IMR-90 (cell line): Measurements from ENCODE around the gene SPTB. TPM values are rescaled to one million over a fixed set of nuclear protein-coding genes. Genes with fewer than 3 reads are reported as not detected.

Source experiments
- ATAC-seq: fragments of 200-7000 bp; cut with Tn5 transposase; 2 replicates; pipeline ENCODE4 v1.9.1; 2020; ENCODE audit warnings: low read depth, mild to moderate bottlenecking, moderate library complexity
- BruUV-seq: library from RNA; stranded (reverse); fragments of 400-500 nt; replicated peaks from 2 replicates; lab custom pipeline; 2021; lab: Mats Ljungman, UMichigan
- CTCF ChIA-PET: fragments of 300-600 bp; formaldehyde crosslinking; extraction: SDS; loops from one replicate; lab custom pipeline; 2021; ENCODE audit warnings: antibody characterized with exemption; lab: Yijun Ruan, JAX
- POLR2A ChIA-PET: fragments of 300-600 bp; sonication (Branson Sonifier 250); formaldehyde crosslinking; loops from one replicate; lab custom pipeline; 2022; ENCODE audit warnings: antibody characterized with exemption; ENCODE audit not compliant: unreplicated experiment; lab: Charles Lee
- DNase-seq: peaks from one replicate; pipeline ENCODE4 v3.0.0; 2013
- H2AFZ ChIP-seq: replicated peaks from 2 replicates; pipeline ENCODE3; 2013; ENCODE audit warnings: low read length, mild to moderate bottlenecking; ENCODE audit not compliant: poor library complexity
- H2AK5ac ChIP-seq: 2 replicates; pipeline ENCODE4 v1.6.1; 2013; ENCODE audit warnings: low read depth, low read length, inconsistent platforms
- H2AK9ac ChIP-seq: replicated peaks from 2 replicates; pipeline ENCODE3; 2013; ENCODE audit warnings: mild to moderate bottlenecking, low read depth, low read length, moderate library complexity; ENCODE audit not compliant: poor library complexity
- H2BK120ac ChIP-seq: 2 replicates; pipeline ENCODE4 v1.6.1; 2013; ENCODE audit warnings: low read depth, low read length, inconsistent platforms
- H2BK15ac ChIP-seq: 3 replicates; pipeline ENCODE4 v1.6.1; 2013; ENCODE audit warnings: low read depth, low read length, inconsistent platforms
- H2BK20ac ChIP-seq: 2 replicates; pipeline ENCODE4 v1.6.1; 2013; ENCODE audit warnings: low read depth, mild to moderate bottlenecking, inconsistent platforms, low read length, moderate library complexity
- H2BK5ac ChIP-seq: 2 replicates; pipeline ENCODE4 v1.6.1; 2013; ENCODE audit warnings: mild to moderate bottlenecking, low read depth, low read length, inconsistent platforms; ENCODE audit not compliant: poor library complexity, severe bottlenecking
- H3K14ac ChIP-seq: replicated peaks from 2 replicates; pipeline ENCODE4 v1.6.1; 2013; ENCODE audit warnings: low read depth, low read length, inconsistent platforms
- H3K18ac ChIP-seq: 2 replicates; pipeline ENCODE4 v1.6.1; 2013; ENCODE audit warnings: low read depth, low read length, control low read depth
- H3K23ac ChIP-seq: 2 replicates; pipeline ENCODE4 v1.6.1; 2013; ENCODE audit warnings: low read depth, low read length, inconsistent platforms
- H3K27ac ChIP-seq: 2 replicates; pipeline ENCODE4 v1.5.1; 2013; ENCODE audit warnings: mild to moderate bottlenecking, control low read depth, low read length; ENCODE audit not compliant: insufficient read depth
- H3K27me3 ChIP-seq: 2 replicates; pipeline ENCODE4 v1.6.1; 2013; ENCODE audit warnings: low read length; ENCODE audit not compliant: control insufficient read depth, insufficient read depth
- H3K36me3 ChIP-seq: 2 replicates; pipeline ENCODE4 v1.6.1; 2013; ENCODE audit warnings: low read length, mixed read lengths; ENCODE audit not compliant: control insufficient read depth, insufficient read depth
- H3K4ac ChIP-seq: 2 replicates; pipeline ENCODE4 v1.6.1; 2013; ENCODE audit warnings: low read depth, low read length, inconsistent platforms
- H3K4me1 ChIP-seq: 2 replicates; pipeline ENCODE4 v1.6.1; 2013; ENCODE audit warnings: low read length, mixed read lengths; ENCODE audit not compliant: control insufficient read depth, insufficient read depth
- H3K4me2 ChIP-seq: 2 replicates; pipeline ENCODE4 v1.6.1; 2013; ENCODE audit warnings: low read depth, mild to moderate bottlenecking, control low read depth, low read length, moderate library complexity
- H3K4me3 ChIP-seq: 2 replicates; pipeline ENCODE4 v1.5.1; 2013; ENCODE audit warnings: low read depth, mild to moderate bottlenecking, control low read depth, low read length, moderate library complexity; ENCODE audit not compliant: insufficient read depth
- H3K56ac ChIP-seq: 2 replicates; pipeline ENCODE4 v1.6.1; 2013; ENCODE audit warnings: low read length, inconsistent platforms; ENCODE audit not compliant: insufficient read depth; ENCODE audit errors: extremely low read depth
- H3K79me1 ChIP-seq, 2 experiments: 2 replicates each; pipeline ENCODE4 v1.6.1; 2013; ENCODE audit warnings: low read length in 2 of 2, inconsistent platforms in 1 of 2, low read depth in 1 of 2
- H3K9ac ChIP-seq: 2 replicates; pipeline ENCODE4 v1.6.1; 2013; ENCODE audit warnings: low read depth, low read length, control low read depth
- H3K9me1 ChIP-seq: 2 replicates; pipeline ENCODE4 v1.6.1; 2013; ENCODE audit warnings: low read length, inconsistent platforms; ENCODE audit not compliant: insufficient read depth
- H3K9me3 ChIP-seq: 2 replicates; pipeline ENCODE4 v1.6.1; 2013; ENCODE audit warnings: low read length; ENCODE audit not compliant: control insufficient read depth, insufficient read depth
- H4K20me1 ChIP-seq: 2 replicates; pipeline ENCODE4 v1.6.1; 2013; ENCODE audit warnings: low read length, inconsistent platforms; ENCODE audit not compliant: insufficient read depth
- H4K5ac ChIP-seq: 2 replicates; pipeline ENCODE4 v1.6.1; 2013; ENCODE audit warnings: mild to moderate bottlenecking, low read depth, low read length, control low read depth
- H4K8ac ChIP-seq, 2 experiments: 2 replicates each; pipeline ENCODE4 v1.6.1; 2013; ENCODE audit warnings: low read depth in 2 of 2, low read length in 2 of 2, control low read depth in 1 of 2, inconsistent platforms in 1 of 2
- H4K91ac ChIP-seq: 2 replicates; pipeline ENCODE4 v1.6.1; 2013; ENCODE audit warnings: low read depth, low read length, inconsistent platforms; ENCODE audit not compliant: insufficient read depth
- BHLHE40 ChIP-seq: fragments of 150-350 bp; IDR thresholded peaks from 2 replicates; pipeline ENCODE4 v1.6.1; 2016; ENCODE audit warnings: mild to moderate bottlenecking, low read depth, low read length
- CHD1 ChIP-seq: IDR thresholded peaks from 2 replicates; pipeline ENCODE4 v1.6.1; 2012; ENCODE audit warnings: low read depth, low read length, improper control_type of control experiment
- CTCF ChIP-seq: conservative IDR thresholded peaks from 2 replicates; pipeline ENCODE4 v1.5.1; 2012; ENCODE audit warnings: mild to moderate bottlenecking, low read depth, low read length, improper control_type of control experiment
- ELK1 ChIP-seq: fragments of 150-350 bp; IDR thresholded peaks from 2 replicates; pipeline ENCODE4 v1.6.1; 2016; ENCODE audit warnings: low read depth, mild to moderate bottlenecking, low read length, moderate library complexity, borderline replicate concordance
- FOS ChIP-seq: fragments of 150-350 bp; IDR thresholded peaks from 2 replicates; pipeline ENCODE4 v1.6.1; 2016; ENCODE audit warnings: low read depth, low read length
- MAFK ChIP-seq: IDR thresholded peaks from 2 replicates; pipeline ENCODE4 v1.6.1; 2012; ENCODE audit warnings: low read depth, low read length, improper control_type of control experiment
- MAZ ChIP-seq: IDR thresholded peaks from 2 replicates; pipeline ENCODE4 v1.6.1; 2012; ENCODE audit warnings: low read depth, mild to moderate bottlenecking, low read length, improper control_type of control experiment, moderate library complexity, borderline replicate concordance
- MXI1 ChIP-seq: IDR thresholded peaks from 2 replicates; pipeline ENCODE4 v1.6.1; 2012; ENCODE audit warnings: low read depth, mild to moderate bottlenecking, low read length, moderate library complexity, borderline replicate concordance
- NFE2L2 ChIP-seq: fragments of 150-350 bp; IDR thresholded peaks from 2 replicates; pipeline ENCODE4 v1.6.1; 2016; ENCODE audit warnings: low read depth, mild to moderate bottlenecking, low read length
- POLR2A ChIP-seq: IDR thresholded peaks from 2 replicates; pipeline ENCODE4 v1.6.1; 2012; ENCODE audit warnings: mild to moderate bottlenecking, low read depth, low read length
- RAD21 ChIP-seq: IDR thresholded peaks from 2 replicates; pipeline ENCODE4 v1.6.1; 2012; ENCODE audit warnings: low read length, improper control_type of control experiment
- RCOR1 ChIP-seq: IDR thresholded peaks from 2 replicates; pipeline ENCODE4 v1.6.1; 2012; ENCODE audit warnings: mild to moderate bottlenecking, low read length, improper control_type of control experiment; ENCODE audit not compliant: insufficient replicate concordance
- RFX5 ChIP-seq: IDR thresholded peaks from 2 replicates; pipeline ENCODE4 v1.8.0; 2012; ENCODE audit warnings: low read depth, mild to moderate bottlenecking, low read length, moderate library complexity
- SMC3 ChIP-seq: fragments of 150-350 bp; IDR thresholded peaks from 2 replicates; pipeline ENCODE4 v1.6.1; 2016; ENCODE audit warnings: low read depth, mild to moderate bottlenecking, antibody characterized with exemption, low read length, moderate library complexity
- USF2 ChIP-seq: fragments of 150-350 bp; IDR thresholded peaks from 2 replicates; pipeline ENCODE4 v1.6.1; 2017; ENCODE audit warnings: mild to moderate bottlenecking, antibody characterized with exemption, low read length, low read depth
- WGBS, 2 experiments: methylation state at CpG; one replicate each; pipeline versions ENCODE4 v1.1.5 to v1.1.7; 2013; ENCODE audit warnings: missing lambda C conversion rate in 2 of 2; ENCODE audit not compliant: insufficient read length in 1 of 2; ENCODE audit errors: extremely low coverage in 2 of 2; 5-methylcytosine and 5-hydroxymethylcytosine counted together
- dilution Hi-C: fragments of 300-500 bp; cut with HindIII; formaldehyde crosslinking; loops from one replicate; pipeline ENCODE4 v1.14.3; 2018; ENCODE audit warnings: low sequenced_read_pairs; ENCODE audit not compliant: unreplicated experiment
- in situ Hi-C: fragments of 300-500 bp; cut with MboI; formaldehyde crosslinking; loops from 3 replicates; pipeline ENCODE4 v1.14.3; 2019; ENCODE audit warnings: low sequenced_read_pairs, inconsistent platforms, mixed read lengths
- intact Hi-C: fragments of 100-400 bp; cut with micrococcal nuclease; formaldehyde crosslinking; loops from 2 replicates; pipeline ENCODE4 v1.10.0; 2022
- polyA plus RNA-seq, 3 experiments: library from polyadenylated mRNA; depleted of rRNA; stranded (reverse); fragments of >200 nt; gene quantifications; 2 replicates each; pipeline ENCODE4 v1.2.3, GENCODE V29; 2012; ENCODE audit warnings: low replicate concordance in 1 of 3
- total RNA-seq: library from RNA; depleted of rRNA; stranded (reverse); fragments of >200 nt; gene quantifications from 2 replicates; pipeline ENCODE4 v1.2.3, GENCODE V29; 2012

SPTB gene
- total and polyA plus RNA-seq, 2 of the 4 experiments (the other 2 are of a cell fraction), result under 0.01 to 0.07 TPM

- Histone ChIP-seq H2AK5ac (no peak overlapping the region), H2BK20ac (no peak overlapping the region), H3K9ac (no peak overlapping the region), H4K91ac (no peak overlapping the region), H2AK9ac (no peak overlapping the region), H3K79me1 (peaks cover 5 to 10% of the 10 kb centered on the region in 2 experiments; a peak in 2 of 4 replicates), H3K36me3 (no peaks in the 10 kb centered on the region), H3K27me3 (peaks cover 62% of the 10 kb centered on the region), H3K14ac (no peak overlapping the region), H3K27ac (no peak overlapping the region), H3K9me3 (no peaks in the 10 kb centered on the region), H3K9me1 (0 out of 2 replicates have a peak, but pooled peaks cover 2% of the 10 kb centered on the region), H2BK5ac (no peak overlapping the region), H2AFZ (no peak overlapping the region), H4K5ac (no peak overlapping the region), H3K23ac (no peak overlapping the region), H4K20me1 (0 out of 2 replicates have a peak, but pooled peaks cover 1% of the 10 kb centered on the region), H3K4ac (no peak overlapping the region), H3K4me1 (peaks cover 9% of the 10 kb centered on the region; the same call in 1 of the 2 replicates), H3K4me2 (no peak overlapping the region), H2BK120ac (no peak overlapping the region), H3K18ac (no peak overlapping the region), H4K8ac (no peak overlapping the region), H3K56ac (no peak overlapping the region), H3K4me3 (no peak overlapping the region), H2BK15ac (no peak overlapping the region)
- intact Hi-C loops (no loop called here), in situ Hi-C loops (no loop called here), dilution Hi-C loops (no loop called here)
- DNase-seq (no peak), ATAC-seq (no peak)
- WGBS, 2 experiments, result no CpG with 5 or more reads among the region's 4 CpGs
- TF ChIP-seq POLR2A, result no peak
- TF ChIP-seq CTCF, result no peak
- no peak for TF ChIP-seq RCOR1
- TF ChIP-seq BHLHE40, result no peak
- TF ChIP-seq MAZ, result no peak
- no peak for TF ChIP-seq RFX5
- TF ChIP-seq RAD21, result no peak
- TF ChIP-seq USF2, result no peak
- TF ChIP-seq NFE2L2, result no peak
- TF ChIP-seq ELK1, result no peak
- no peak for TF ChIP-seq MXI1
- TF ChIP-seq CHD1, result no peak
- TF ChIP-seq SMC3, result no peak
- no peak for TF ChIP-seq MAFK
- TF ChIP-seq FOS, result no peak
- CTCF ChIA-PET, result no interaction called here
- no TSS peak for BruUV-seq
- POLR2A ChIA-PET, result no interaction called here
Observed at GRCh38 chr14:64700894-64701293, 178.8 kb downstream of the SPTB start.
